Omental fat pad (tissue), 4 donors: ENCODE data around the gene CC2D1A. TPM values are rescaled to one million over a fixed set of nuclear protein-coding genes. Genes with fewer than 3 reads are reported as not detected.

Experiments
- ATAC-seq: fragments of 150-250 bp; one replicate; pipeline ENCODE4 v1.9.1; 2016; ENCODE audit warnings: mild to moderate bottlenecking, moderate library complexity; ENCODE audit not compliant: low FRiP score
- DNase-seq: peaks from one replicate; pipeline ENCODE4 v3.0.0-alpha.2; 2019; ENCODE audit warnings: low spot score
- total RNA-seq, 4 donors: library from RNA; depleted of rRNA; stranded (reverse); fragments of >200 nt; gene quantifications; one replicate each; pipeline ENCODE4 v1.1.0, GENCODE V29; 2016
- TF ChIP-seq, protein P1 (sequence below), 3 donors: fragments of 450-650 bp; IDR thresholded peaks; one replicate each; pipeline ENCODE4 v1.5.1; 2016 to 2017; ENCODE audit warnings: antibody characterized with exemption in 3 of 3, mild to moderate bottlenecking in 3 of 3, moderate library complexity in 2 of 3

Gene CC2D1A
- total RNA-seq, 4 donors from 2014 or later = 12.3 to 24.9 (median 15.6) TPM

DNA sequence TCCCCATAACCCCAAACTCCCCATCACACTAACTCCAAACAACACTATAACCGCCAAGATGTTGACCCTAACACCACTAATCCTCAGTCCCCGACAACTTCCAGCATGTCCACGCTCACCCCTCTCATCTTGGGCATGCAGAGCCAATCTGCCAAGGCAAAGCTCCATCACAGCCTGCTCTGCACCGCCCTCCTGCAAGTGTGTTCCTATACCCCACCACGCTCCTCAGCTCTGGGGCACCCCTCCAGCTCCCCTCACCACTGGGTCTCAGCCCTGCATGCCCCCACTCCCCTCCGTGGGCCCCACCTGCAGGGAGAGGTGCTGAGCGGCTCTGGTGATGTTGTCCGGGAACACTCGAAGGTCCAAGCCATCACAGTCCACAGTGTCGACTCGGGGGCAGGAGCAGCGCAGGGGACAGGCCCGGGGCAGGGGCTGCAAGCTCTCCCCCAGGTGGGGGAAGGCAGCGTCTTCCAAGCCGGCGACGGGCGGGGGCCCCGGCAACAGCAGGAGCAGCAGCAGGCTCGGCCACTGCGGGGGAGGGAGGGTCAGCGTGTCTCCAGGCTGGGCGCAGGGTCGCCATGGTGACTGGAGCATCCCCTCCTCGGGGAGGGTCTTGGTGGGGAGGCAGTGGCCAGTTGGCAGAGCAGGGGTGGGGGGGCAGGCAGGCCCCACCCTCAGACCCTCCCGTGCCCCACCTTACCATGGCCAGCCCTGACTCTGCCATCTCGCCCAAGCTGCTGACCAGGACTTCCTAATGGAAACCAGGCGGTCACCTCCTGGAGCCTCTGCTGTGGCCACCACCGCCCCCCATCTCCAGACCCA is 31.7 kb downstream of the CC2D1A start:
- TF ChIP-seq, protein P1, sequence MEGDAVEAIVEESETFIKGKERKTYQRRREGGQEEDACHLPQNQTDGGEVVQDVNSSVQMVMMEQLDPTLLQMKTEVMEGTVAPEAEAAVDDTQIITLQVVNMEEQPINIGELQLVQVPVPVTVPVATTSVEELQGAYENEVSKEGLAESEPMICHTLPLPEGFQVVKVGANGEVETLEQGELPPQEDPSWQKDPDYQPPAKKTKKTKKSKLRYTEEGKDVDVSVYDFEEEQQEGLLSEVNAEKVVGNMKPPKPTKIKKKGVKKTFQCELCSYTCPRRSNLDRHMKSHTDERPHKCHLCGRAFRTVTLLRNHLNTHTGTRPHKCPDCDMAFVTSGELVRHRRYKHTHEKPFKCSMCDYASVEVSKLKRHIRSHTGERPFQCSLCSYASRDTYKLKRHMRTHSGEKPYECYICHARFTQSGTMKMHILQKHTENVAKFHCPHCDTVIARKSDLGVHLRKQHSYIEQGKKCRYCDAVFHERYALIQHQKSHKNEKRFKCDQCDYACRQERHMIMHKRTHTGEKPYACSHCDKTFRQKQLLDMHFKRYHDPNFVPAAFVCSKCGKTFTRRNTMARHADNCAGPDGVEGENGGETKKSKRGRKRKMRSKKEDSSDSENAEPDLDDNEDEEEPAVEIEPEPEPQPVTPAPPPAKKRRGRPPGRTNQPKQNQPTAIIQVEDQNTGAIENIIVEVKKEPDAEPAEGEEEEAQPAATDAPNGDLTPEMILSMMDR (IDR thresholded peaks at IDR 0.05) = no peak

DNA sequence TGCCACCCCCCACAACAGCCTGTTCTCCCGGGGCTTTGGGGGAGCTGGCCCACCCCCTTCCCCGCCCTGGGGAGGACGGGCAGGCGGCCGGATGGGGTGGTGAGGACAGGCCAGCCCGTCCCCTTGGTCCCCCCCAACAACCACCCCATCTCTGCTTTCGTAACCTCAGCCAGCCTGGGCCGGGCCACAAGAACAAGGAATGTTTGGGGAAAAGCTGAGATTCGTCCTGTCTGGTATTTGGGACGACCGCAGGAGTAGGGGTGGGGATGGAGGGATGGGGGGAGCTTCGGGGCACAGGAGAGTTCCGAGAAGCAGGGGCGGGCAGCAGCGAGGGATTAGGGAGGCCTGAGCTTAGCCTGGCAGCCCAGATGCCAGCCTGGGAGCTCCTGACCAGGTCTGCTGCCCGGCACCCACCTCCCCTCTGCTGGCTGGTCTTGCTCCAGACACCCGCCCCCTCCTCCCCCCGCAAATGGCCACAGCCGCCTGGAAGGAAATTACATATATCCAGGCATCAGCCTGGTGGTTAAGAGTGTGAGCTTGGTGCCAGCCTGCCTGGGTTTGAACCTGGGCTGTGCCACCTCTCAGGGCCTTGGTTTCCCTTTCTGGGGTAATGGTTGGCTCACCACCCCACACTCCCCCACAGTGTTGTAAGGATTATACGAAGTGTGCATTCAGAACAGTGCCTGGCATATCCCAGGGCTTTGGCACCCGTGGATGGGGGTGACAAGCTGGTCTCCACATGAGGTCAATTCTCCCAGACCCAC is 32.5 kb downstream of the CC2D1A start, which contains the start of gene PODNL1:
Gene PODNL1 (minus strand): TSS at position 117 of the 764 bp plus-strand sequence. CDS start 236 bp downstream, outside the sequence.
- ATAC-seq (no peak), DNase-seq (no peak)
- TF ChIP-seq, protein P1 (IDR thresholded peaks at IDR 0.05) = no peak

More for the DNA sequence above, 31.7 kb downstream of the CC2D1A start:
- ATAC-seq (no peak), DNase-seq (no peak)

DNA sequence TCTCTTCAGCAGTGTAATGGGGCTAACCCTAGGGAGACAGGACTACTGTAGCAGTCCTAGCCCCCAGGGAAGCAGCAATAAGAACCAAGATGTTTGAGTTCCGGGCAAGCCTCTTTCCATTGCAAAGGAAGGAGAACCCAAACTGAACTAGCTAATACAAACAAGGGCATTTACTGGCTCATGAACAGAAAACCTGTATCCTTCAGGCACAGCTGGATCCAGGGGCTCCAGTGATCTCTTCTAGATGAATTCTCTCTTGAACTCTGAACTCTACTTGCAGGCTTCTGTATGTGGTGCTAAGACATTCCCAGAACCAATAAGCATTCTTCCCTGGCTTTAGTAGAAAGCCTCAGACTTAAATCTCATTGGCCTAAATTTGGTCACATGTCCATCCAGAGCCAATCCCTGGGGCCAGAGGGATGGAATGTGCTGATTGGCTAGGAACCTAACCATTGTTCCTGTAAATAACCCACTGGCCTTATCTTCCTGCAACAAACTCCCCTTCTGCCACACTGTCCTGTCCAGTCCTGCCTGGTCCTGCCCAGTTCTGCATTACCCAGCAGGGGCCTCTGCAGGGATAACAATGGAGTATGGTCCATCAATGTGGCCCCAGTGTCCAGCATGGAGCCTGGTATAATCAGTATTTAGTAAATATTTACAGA is 36.2 kb downstream of the CC2D1A start:
- ATAC-seq (no peak), DNase-seq (no peak)
- TF ChIP-seq, protein P1 (IDR thresholded peaks at IDR 0.05) = no peak

DNA sequence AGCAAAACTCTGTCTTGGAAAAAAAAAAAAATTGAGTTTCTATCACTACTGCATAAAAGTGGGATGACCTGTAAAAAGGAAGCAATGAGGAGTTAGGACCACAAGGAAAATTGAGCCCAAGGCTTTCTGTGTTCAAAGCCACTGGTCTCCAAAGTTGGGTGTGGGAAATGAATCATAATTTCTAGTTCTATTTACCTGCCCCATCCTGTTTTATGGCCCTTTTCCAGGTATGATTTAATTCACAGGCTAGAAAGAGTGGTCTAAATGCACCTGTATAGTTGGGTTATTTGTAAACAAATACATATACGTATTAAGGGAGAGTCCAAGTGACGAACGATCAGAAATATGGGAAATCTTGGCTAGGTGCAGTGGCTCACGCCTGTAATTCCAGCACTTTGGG is 40.4 kb downstream of the CC2D1A start:
- ATAC-seq = no peak
- TF ChIP-seq, protein P1 (IDR thresholded peaks at IDR 0.05) = no peak
- DNase-seq = no peak

DNA sequence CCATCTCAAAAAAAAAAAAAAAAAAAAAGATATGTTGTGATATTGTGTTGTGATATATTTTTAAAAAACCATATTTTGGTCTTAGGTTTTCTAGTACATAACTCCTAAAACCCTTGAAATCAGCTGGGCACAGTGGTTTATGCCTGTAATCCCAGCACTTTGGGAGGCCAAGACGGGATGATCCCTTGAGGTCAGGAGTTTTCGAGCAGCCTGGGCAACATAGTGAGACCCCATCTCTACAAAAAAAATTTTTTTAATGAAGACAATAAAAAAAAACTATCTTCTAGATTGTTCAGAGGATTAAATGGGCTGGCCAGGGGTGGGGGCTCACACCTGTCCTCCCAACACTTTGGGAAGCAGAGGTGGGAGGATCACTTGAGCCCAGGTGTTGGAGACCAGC is 45.0 kb downstream of the CC2D1A start:
- DNase-seq (no peak), ATAC-seq (no peak)
- TF ChIP-seq, protein P1 (IDR thresholded peaks at IDR 0.05) = no peak

DNA sequence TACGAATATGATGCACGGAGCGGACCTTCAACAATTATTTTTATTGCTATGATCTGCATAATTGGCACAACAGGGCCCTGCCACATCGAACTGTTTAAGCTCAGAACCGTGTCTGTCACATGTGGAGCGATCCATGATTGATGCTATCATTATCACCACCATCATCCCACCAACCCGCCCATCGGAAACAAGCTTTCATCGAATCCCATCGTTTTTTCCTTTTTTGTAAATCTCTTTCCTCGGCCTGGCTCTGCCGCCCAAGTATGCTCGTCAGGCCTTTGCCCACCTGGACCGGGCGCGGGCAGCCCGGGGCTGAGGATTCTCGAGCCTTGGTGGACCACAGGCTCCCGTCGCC is 45.8 kb downstream of the CC2D1A start:
- no peak for ATAC-seq
- TF ChIP-seq, protein P1 (IDR thresholded peaks at IDR 0.05) = no peak

More for the DNA sequence above, 45.8 kb downstream of the CC2D1A start:
- DNase-seq = no peak
